Liver (tissue), 3 donors: ENCODE data around the gene GPR22.

ENCODE experiments used
- ATF3 ChIP-seq: IDR thresholded peaks from 2 replicates; pipeline ENCODE4 v1.6.1; 2016; ENCODE audit warnings: antibody characterized with exemption
- CTCF ChIP-seq: fragments of 150-350 bp; IDR thresholded peaks from 2 replicates; pipeline ENCODE4 v1.5.1; 2017; ENCODE audit warnings: improper control_type of control experiment, low read depth, low read length; ENCODE audit not compliant: missing input control
- GABPA ChIP-seq, 2 donors: IDR thresholded peaks in 1 of 2; conservative IDR thresholded peaks in 1 of 2; 2 replicates each; pipeline ENCODE4 v1.6.1; 2016; ENCODE audit warnings: antibody characterized with exemption in 2 of 2, mild to moderate bottlenecking in 1 of 2, moderate library complexity in 1 of 2
- MAX ChIP-seq: IDR thresholded peaks from 2 replicates; pipeline ENCODE4 v1.6.1; 2016; ENCODE audit warnings: antibody characterized with exemption
- donor health status: healthy.
- donor health status: healthy.

GRCh38 chr7:107446988-107447387 is 22.9 kb upstream of the GPR22 start:
- TF ChIP-seq CTCF = no peak
- no peak for TF ChIP-seq ATF3
- no peak for TF ChIP-seq GABPA (IDR thresholded peaks at IDR 0.05 in 1 of 2, conservative IDR thresholded peaks at IDR 0.05 in 1 of 2)
- TF ChIP-seq MAX = no peak
